IMR-90 (cell line): ENCODE results near the gene RBM39.
A peak's percentile ranks its signal among the peaks of the same experiment; 100 is the strongest.

Experiments
- BHLHE40 ChIP-seq: fragments of 150-350 bp; IDR thresholded peaks from 2 replicates; pipeline ENCODE4 v1.6.1; 2016; ENCODE audit warnings: mild to moderate bottlenecking, low read depth, low read length
- CEBPB ChIP-seq: IDR thresholded peaks from 2 replicates; pipeline ENCODE4 v1.6.1; 2012; ENCODE audit warnings: low read depth, low read length, improper control_type of control experiment
- CHD1 ChIP-seq: IDR thresholded peaks from 2 replicates; pipeline ENCODE4 v1.6.1; 2012; ENCODE audit warnings: low read depth, low read length, improper control_type of control experiment
- CTCF ChIP-seq: conservative IDR thresholded peaks from 2 replicates; pipeline ENCODE4 v1.5.1; 2012; ENCODE audit warnings: mild to moderate bottlenecking, low read depth, low read length, improper control_type of control experiment
- FOS ChIP-seq: fragments of 150-350 bp; IDR thresholded peaks from 2 replicates; pipeline ENCODE4 v1.6.1; 2016; ENCODE audit warnings: low read depth, low read length
- MAFK ChIP-seq: IDR thresholded peaks from 2 replicates; pipeline ENCODE4 v1.6.1; 2012; ENCODE audit warnings: low read depth, low read length, improper control_type of control experiment
- MAZ ChIP-seq: IDR thresholded peaks from 2 replicates; pipeline ENCODE4 v1.6.1; 2012; ENCODE audit warnings: low read depth, mild to moderate bottlenecking, low read length, improper control_type of control experiment, moderate library complexity, borderline replicate concordance
- NFE2L2 ChIP-seq: fragments of 150-350 bp; IDR thresholded peaks from 2 replicates; pipeline ENCODE4 v1.6.1; 2016; ENCODE audit warnings: low read depth, mild to moderate bottlenecking, low read length
- POLR2A ChIP-seq: IDR thresholded peaks from 2 replicates; pipeline ENCODE4 v1.6.1; 2012; ENCODE audit warnings: mild to moderate bottlenecking, low read depth, low read length
- RAD21 ChIP-seq: IDR thresholded peaks from 2 replicates; pipeline ENCODE4 v1.6.1; 2012; ENCODE audit warnings: low read length, improper control_type of control experiment
- RCOR1 ChIP-seq: IDR thresholded peaks from 2 replicates; pipeline ENCODE4 v1.6.1; 2012; ENCODE audit warnings: mild to moderate bottlenecking, low read length, improper control_type of control experiment; ENCODE audit not compliant: insufficient replicate concordance
- RFX5 ChIP-seq: IDR thresholded peaks from 2 replicates; pipeline ENCODE4 v1.8.0; 2012; ENCODE audit warnings: low read depth, mild to moderate bottlenecking, low read length, moderate library complexity
- TF ChIP-seq, protein P1 (sequence below): fragments of 150-350 bp; IDR thresholded peaks from 2 replicates; pipeline ENCODE4 v1.6.1; 2017; ENCODE audit warnings: mild to moderate bottlenecking, antibody characterized with exemption, low read length, low read depth

GRCh38 chr20:35726842-35727711, 15.0 kb downstream of the RBM39 start:
- no peak for TF ChIP-seq CTCF
- no peak for TF ChIP-seq MAZ
- no peak for TF ChIP-seq POLR2A
- no peak for TF ChIP-seq CHD1
- no peak for TF ChIP-seq NFE2L2
- TF ChIP-seq RCOR1 = no peak
- peak; percentile 75 for TF ChIP-seq CEBPB
- no peak for TF ChIP-seq RFX5
- TF ChIP-seq, protein P1, sequence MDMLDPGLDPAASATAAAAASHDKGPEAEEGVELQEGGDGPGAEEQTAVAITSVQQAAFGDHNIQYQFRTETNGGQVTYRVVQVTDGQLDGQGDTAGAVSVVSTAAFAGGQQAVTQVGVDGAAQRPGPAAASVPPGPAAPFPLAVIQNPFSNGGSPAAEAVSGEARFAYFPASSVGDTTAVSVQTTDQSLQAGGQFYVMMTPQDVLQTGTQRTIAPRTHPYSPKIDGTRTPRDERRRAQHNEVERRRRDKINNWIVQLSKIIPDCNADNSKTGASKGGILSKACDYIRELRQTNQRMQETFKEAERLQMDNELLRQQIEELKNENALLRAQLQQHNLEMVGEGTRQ = no peak
- TF ChIP-seq RAD21 = no peak
- TF ChIP-seq MAFK = no peak
- no peak for TF ChIP-seq FOS
- no peak for TF ChIP-seq BHLHE40
